AG09319 (cell line): ENCODE data around the gene B3GNT5.
A peak's percentile ranks its signal among the peaks of the same experiment; 100 is the strongest.

ENCODE experiments used
- DNase-seq: peaks from one replicate; pipeline ENCODE4 v3.0.0-alpha.2; 2010; ENCODE audit warnings: low read depth; ENCODE audit errors: extremely low read depth
- TF ChIP-seq, protein P1 (sequence below): IDR thresholded peaks from 2 replicates; pipeline ENCODE4 v1.5.1; 2011; ENCODE audit warnings: low read depth, mild to moderate bottlenecking, inconsistent platforms, low read length, moderate library complexity

B3GNT5 gene

DNA sequence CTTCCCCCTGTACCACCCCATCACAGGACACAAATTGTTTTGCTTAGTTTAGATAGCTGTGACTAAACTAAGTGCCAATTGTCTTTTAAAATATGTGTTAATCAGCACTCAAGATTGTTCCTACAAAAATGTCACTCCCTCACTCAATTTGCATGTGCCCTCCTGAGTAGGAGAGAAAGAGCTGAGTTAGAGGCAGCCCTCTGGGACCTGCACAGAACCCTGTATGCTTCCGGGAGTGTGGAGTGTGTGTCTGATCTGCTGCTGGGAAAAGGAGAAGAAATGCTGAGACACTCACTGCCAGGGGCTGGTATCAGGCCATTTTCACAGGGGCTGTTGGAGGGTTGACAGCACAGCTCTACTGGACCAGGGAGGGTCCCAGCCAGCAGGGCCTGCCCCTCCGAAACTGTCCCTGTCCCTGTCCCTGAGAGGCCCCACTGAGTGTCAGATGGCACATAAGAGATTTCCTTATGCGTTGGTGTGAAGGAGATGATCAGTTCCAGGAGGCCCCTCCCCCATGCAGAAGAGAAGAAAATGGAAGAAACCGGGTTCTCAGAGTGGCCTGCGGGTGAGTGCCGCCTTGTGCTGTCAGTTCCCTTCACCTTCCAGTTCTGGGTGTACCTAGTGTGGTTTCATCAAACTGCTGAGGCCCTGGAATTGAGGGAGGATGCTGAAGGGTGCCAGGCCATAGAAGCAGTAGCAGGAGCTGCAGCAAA is 3.9 kb upstream of the B3GNT5 start:
- TF ChIP-seq, protein P1, sequence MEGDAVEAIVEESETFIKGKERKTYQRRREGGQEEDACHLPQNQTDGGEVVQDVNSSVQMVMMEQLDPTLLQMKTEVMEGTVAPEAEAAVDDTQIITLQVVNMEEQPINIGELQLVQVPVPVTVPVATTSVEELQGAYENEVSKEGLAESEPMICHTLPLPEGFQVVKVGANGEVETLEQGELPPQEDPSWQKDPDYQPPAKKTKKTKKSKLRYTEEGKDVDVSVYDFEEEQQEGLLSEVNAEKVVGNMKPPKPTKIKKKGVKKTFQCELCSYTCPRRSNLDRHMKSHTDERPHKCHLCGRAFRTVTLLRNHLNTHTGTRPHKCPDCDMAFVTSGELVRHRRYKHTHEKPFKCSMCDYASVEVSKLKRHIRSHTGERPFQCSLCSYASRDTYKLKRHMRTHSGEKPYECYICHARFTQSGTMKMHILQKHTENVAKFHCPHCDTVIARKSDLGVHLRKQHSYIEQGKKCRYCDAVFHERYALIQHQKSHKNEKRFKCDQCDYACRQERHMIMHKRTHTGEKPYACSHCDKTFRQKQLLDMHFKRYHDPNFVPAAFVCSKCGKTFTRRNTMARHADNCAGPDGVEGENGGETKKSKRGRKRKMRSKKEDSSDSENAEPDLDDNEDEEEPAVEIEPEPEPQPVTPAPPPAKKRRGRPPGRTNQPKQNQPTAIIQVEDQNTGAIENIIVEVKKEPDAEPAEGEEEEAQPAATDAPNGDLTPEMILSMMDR = no peak
- no peak for DNase-seq

DNA sequence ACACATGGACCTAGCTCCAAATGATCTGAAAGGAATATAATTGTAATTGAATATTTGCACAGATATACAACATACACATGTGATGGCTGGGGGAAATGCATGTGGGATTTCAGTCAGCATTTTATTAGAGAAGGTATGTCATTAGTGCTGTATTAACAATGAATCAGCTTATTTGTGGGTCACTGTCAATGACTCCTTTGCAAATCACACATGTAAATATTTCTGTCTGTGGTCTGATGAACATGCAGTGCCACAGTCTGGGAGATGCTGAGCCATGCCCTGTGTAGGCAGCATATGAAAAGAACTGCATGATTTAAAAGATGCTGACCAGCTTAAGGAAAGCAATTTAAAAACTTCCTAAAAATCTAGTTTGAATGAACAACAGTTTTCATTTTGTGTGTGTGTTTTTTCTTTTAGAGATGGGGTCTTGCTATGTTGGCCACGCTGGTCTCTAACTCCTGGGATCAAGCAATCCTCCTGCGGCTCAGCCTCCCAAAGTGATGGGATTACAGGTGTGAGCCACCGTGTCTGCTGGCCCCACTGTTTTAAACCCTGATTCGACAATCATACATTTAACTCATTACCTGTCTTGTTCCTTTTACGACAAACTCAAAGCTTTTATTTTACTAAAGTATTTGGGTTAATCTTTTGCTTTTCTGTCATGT is 803 bp upstream of the B3GNT5 start:
- TF ChIP-seq, protein P1 = no peak
- no peak for DNase-seq

DNA sequence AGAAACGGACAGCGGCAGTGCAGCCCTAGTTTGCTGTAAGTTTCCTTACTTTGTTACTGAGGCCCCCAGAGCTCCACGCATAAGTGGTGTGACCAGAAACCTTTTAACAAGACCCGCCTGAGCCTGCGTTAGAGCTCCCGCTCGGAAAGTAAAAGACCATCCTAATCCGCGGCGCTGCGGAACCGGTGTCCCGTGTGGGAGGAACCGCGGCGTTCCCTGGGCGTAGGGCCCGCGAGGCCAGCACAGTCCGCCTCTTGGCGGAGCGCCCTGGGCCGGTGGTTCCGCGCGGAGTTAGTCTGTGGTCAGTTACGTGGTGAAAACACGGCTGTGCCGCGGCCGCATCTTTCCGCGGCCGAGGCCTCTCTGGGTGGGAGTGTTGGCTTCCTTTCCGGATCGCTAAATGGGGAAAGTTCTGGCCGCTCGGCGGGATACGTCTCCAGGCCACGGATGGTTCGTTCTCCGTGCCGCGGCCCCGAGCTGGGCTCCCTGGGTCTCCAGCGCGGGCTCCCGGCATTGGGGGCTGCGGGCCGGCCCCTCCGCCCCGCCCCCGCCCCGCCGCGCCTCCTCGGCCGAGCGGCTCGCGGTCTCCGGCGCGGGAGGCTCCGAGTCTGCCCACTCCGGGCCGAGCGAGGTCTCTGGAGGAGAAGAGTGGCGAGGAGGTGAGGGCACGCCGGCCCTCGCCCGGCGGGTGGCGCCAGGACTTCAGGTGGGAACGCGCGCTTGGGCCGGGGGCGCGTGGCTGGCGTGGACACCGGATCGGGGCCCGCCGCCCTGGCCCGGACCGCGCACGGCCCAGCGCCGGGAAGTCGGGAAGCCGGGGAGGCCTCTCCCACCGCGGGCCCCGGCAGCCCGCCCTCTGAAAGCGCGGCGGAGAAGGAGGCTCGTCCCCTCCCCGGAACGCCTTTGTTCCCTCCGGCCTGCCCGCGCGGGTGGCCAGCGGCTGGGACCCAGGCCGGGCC is 754 bp downstream of the B3GNT5 start:
- TF ChIP-seq, protein P1 = no peak; the same call in 1 of the 2 replicates
- DNase-seq = peak; percentile 7

DNA sequence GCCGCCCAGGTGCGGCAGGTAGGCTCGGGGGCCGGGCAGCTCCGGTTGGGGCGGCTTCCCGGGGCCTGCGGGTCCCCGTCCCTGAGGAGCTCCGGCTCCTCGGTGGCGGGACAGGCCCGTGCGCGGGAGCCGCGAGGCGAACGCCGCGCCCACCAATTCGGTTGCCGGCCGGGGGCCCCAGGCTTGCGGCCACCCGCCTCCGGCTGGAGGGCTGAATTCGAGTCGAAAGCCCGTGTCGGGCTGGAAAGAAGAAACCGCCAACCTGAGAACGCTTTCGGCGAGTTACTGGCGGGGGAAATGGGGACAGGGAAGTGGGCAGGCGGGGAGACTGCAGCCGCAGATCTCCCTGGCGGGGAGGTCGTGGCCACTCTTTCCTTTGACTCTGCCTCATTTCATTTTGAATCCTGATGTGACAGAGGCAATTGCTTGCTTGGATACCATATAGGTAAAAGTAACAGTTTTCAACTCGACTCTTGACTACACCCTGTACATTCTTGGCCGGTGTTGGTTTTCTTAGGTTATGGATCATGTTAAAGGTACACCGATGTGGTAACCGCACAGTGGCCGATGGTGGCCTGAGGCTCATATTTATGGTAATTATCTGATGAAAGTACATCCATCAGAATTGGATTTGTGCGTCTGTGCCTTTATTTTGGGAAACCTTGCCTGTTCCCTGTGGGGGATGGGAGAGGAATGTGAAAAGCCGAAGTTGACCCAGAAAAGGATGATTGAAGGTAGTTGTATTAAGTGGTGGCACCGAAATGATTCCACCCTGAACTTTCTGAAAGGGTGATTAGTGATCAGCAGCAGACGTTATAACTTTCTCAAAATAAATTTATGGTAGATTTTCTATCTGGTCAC is 1.7 kb downstream of the B3GNT5 start:
- no peak for DNase-seq
- TF ChIP-seq, protein P1 = no peak

DNA sequence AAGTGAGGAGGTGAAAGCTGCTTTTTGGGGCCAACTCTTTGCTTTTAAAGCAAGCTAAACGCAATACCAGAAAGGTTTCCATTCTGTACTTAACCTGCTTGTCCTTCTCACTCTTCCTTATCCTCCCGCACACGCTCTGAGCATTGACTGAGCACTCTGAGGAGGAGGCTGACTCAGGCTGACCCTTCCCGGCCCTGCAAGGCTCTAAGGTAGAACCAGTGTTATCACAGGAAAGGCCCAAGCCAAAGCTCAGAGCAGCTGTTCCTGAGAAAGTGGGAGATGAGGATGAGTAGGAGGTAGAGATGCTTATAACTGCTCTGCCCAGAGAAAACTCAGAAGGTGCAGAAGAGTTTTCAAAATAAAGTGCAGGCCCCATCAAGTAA is 2.3 kb downstream of the B3GNT5 start:
- DNase-seq = no peak
- TF ChIP-seq, protein P1 = no peak

DNA sequence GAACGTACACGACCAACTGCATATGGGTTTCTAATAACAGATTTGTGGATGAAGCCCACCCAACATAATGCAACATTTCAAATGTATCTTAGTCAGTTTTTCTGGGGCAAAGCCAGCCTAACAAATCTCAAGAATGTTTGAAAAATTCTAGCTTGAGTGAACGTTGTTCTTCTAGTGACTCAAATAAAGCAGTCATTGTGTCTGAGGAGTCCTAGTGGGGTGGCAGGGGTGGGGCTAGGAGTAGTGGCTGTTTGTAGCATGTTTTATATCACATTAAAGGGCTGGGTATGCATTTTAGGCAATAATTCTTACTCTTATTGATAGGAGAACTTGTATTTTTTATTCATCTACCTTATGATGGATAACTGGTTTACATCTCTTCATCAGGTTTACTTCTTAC is 6.0 kb downstream of the B3GNT5 start:
- DNase-seq = no peak
- TF ChIP-seq, protein P1 = no peak
